C4-2B (cell line): ENCODE data around the gene CTXND2.
A peak's percentile ranks its signal among the peaks of the same experiment; 100 is the strongest.

Source experiments
- H3K27ac ChIP-seq: fragments of 450-650 bp; 2 replicates; pipeline ENCODE4 v1.5.1; 2017
- CTCF ChIP-seq: fragments of 450-650 bp; conservative IDR thresholded peaks from 2 replicates; pipeline ENCODE4 v1.5.1; 2017; ENCODE audit warnings: mild to moderate bottlenecking
- ZFX ChIP-seq: fragments of 450-650 bp; IDR thresholded peaks from 2 replicates; pipeline ENCODE4 v1.6.1; 2017

The CTXND2 gene

GRCh38 chr1:150954708-150955107 is 67.8 kb downstream of the CTXND2 start:
- TF ChIP-seq CTCF, result no peak
- no peak for TF ChIP-seq ZFX
- H3K27ac ChIP-seq, result no peak overlapping the region; the same call in 1 of the 2 replicates

GRCh38 chr1:150955280-150955679 is 68.3 kb downstream of the CTXND2 start:
- TF ChIP-seq CTCF (no peak), ZFX (no peak)
- H3K27ac ChIP-seq, result peak overlapping the region; percentile 38

- H3K27ac ChIP-seq, result no peak overlapping the region
- TF ChIP-seq ZFX, result no peak
- no peak for TF ChIP-seq CTCF
These were observed 70.7 kb downstream of the CTXND2 start for GRCh38 chr1:150957666-150958065.

- no peak overlapping the region for H3K27ac ChIP-seq
- TF ChIP-seq ZFX (no peak), CTCF (no peak)
These were observed 73.7 kb downstream of the CTXND2 start for GRCh38 chr1:150960646-150961045.

GRCh38 chr1:150961756-150962155 is 74.8 kb downstream of the CTXND2 start:
- no peak overlapping the region for H3K27ac ChIP-seq
- TF ChIP-seq ZFX (no peak), CTCF (no peak)
